Kasumi-1 (cell line): Measurements from ENCODE around the gene SLC5A4.

Experiments
- DNase-seq, 2 experiments: peaks; one replicate each; lab custom pipeline; 2025; lab: John Stamatoyannopoulos, UW

SLC5A4 gene

GRCh38 chr22:32232191-32232830, 22.8 kb downstream of the SLC5A4 start:
- no peak for DNase-seq

GRCh38 chr22:32226326-32227104, 28.6 kb downstream of the SLC5A4 start:
- no peak for DNase-seq

- DNase-seq: no peak
These were observed 32.2 kb downstream of the SLC5A4 start for GRCh38 chr22:32222991-32223390.

GRCh38 chr22:32219026-32219425, 36.1 kb downstream of the SLC5A4 start:
- peak; percentile 10 for DNase-seq

GRCh38 chr22:32218470-32218869, 36.7 kb downstream of the SLC5A4 start:
- peak; percentile 76 to 87 for DNase-seq

- no peak for DNase-seq
These were observed 37.7 kb downstream of the SLC5A4 start for GRCh38 chr22:32217465-32217864.

- DNase-seq: no peak
These were observed 38.2 kb downstream of the SLC5A4 start for GRCh38 chr22:32216911-32217310.

- DNase-seq: no peak
These were observed 44.1 kb downstream of the SLC5A4 start for GRCh38 chr22:32211011-32211410.

- no peak for DNase-seq
These were observed 46.5 kb downstream of the SLC5A4 start for GRCh38 chr22:32208681-32209080.

- no peak for DNase-seq
These were observed 47.1 kb downstream of the SLC5A4 start for GRCh38 chr22:32207971-32208480.

GRCh38 chr22:32206774-32207758, 48.1 kb downstream of the SLC5A4 start:
- DNase-seq: peak; percentile 39 to 48

GRCh38 chr22:32205974-32206773, 49.0 kb downstream of the SLC5A4 start:
- DNase-seq: no peak

GRCh38 chr22:32204856-32205722, 50.1 kb downstream of the SLC5A4 start, which contains the start of gene RFPL2:
TSS of gene RFPL2 (minus strand) at chr22:32205073. CDS start at chr22:32202451, 2,622 bp downstream.
- DNase-seq: no peak

GRCh38 chr22:32204040-32204855, 50.9 kb downstream of the SLC5A4 start:
- no peak for DNase-seq

GRCh38 chr22:32203181-32204039, 51.7 kb downstream of the SLC5A4 start:
- no peak for DNase-seq

- peak; percentile 37 to 61 for DNase-seq
These were observed 52.5 kb downstream of the SLC5A4 start for GRCh38 chr22:32202539-32203180.

GRCh38 chr22:32202161-32202538, 53.0 kb downstream of the SLC5A4 start:
- no peak for DNase-seq

GRCh38 chr22:32200752-32201151, 54.4 kb downstream of the SLC5A4 start:
- no peak for DNase-seq
